Neural cell (in vitro differentiated cells): Measurements from ENCODE around the gene REM2. TPM values are rescaled to one million over a fixed set of nuclear protein-coding genes. Genes with fewer than 3 reads are reported as not detected.
A peak's percentile ranks its signal among the peaks of the same experiment; 100 is the strongest.

Experiments used
- H2AFZ ChIP-seq: fragments of 200-600, 300-800 bp; sonication (generic), shearing (Covaris generic); 2 replicates; pipeline ENCODE4 v1.6.0; 2014; ENCODE audit warnings: low read depth, mild to moderate bottlenecking, antibody characterized with exemption, low read length, moderate library complexity
- H3F3A ChIP-seq: fragments of 200-600 bp; shearing (Covaris generic); 2 replicates; pipeline ENCODE4 v1.6.1; 2016; ENCODE audit warnings: mild to moderate bottlenecking, moderate library complexity, mixed read lengths, antibody characterized with exemption, low read length; ENCODE audit not compliant: insufficient read depth, poor library complexity, severe bottlenecking
- H3K27ac ChIP-seq: fragments of 200-600, 300-800 bp; sonication (generic), shearing (Covaris generic); 2 replicates; pipeline ENCODE4 v1.5.1; 2014; ENCODE audit warnings: mild to moderate bottlenecking, low read length, moderate library complexity
- H3K27me3 ChIP-seq: fragments of 300-800, 200-600 bp; sonication (generic), shearing (Covaris generic); 2 replicates; pipeline ENCODE4 v1.6.0; 2014; ENCODE audit warnings: mild to moderate bottlenecking, low read depth, low read length, moderate library complexity; ENCODE audit not compliant: insufficient read depth
- H3K36me3 ChIP-seq: fragments of 300-800, 200-600 bp; sonication (generic), shearing (Covaris generic); 2 replicates; pipeline ENCODE4 v1.5.1; 2014; ENCODE audit warnings: mild to moderate bottlenecking, antibody characterized with exemption, low read length, moderate library complexity; ENCODE audit not compliant: insufficient read depth
- H3K4me2 ChIP-seq: fragments of 300-800, 200-600 bp; sonication (generic), shearing (Covaris generic); 2 replicates; pipeline ENCODE4 v1.6.0; 2014; ENCODE audit warnings: mild to moderate bottlenecking, low read length
- H3K4me3 ChIP-seq: fragments of 300-800, 200-600 bp; sonication (generic), shearing (Covaris generic); 2 replicates; pipeline ENCODE4 v1.5.1; 2014; ENCODE audit warnings: mild to moderate bottlenecking, low read length, moderate library complexity
- H3K79me2 ChIP-seq: fragments of 200-600 bp; shearing (Covaris generic); replicated peaks from 2 replicates; pipeline ENCODE4 v1.6.0; 2014; ENCODE audit warnings: mild to moderate bottlenecking, low read length, moderate library complexity; ENCODE audit not compliant: insufficient read depth
- H3K9ac ChIP-seq: fragments of 300-800, 200-600 bp; sonication (generic), shearing (Covaris generic); 2 replicates; pipeline ENCODE4 v1.6.1; 2016; ENCODE audit warnings: mild to moderate bottlenecking, low read length, mixed read lengths
- H3K9me2 ChIP-seq: fragments of 200-600 bp; shearing (Covaris generic); 2 replicates; pipeline ENCODE4 v1.6.1; 2016; ENCODE audit warnings: mild to moderate bottlenecking, low read length, mixed read lengths; ENCODE audit not compliant: insufficient read depth
- H3K9me3 ChIP-seq: fragments of 200-600, 300-800 bp; sonication (generic), shearing (Covaris generic); 2 replicates; pipeline ENCODE4 v1.6.1; 2016; ENCODE audit warnings: mild to moderate bottlenecking, mixed run types, low read length, moderate library complexity, mixed read lengths
- H4K20me1 ChIP-seq: fragments of 200-600 bp; shearing (Covaris generic); 2 replicates; pipeline ENCODE4 v1.6.1; 2016; ENCODE audit warnings: mild to moderate bottlenecking, mixed run types; ENCODE audit not compliant: insufficient read depth
- EP300 ChIP-seq: fragments of 450-650 bp; conservative IDR thresholded peaks from 2 replicates; pipeline ENCODE4 v1.6.1; 2014; ENCODE audit warnings: antibody characterized with exemption, mild to moderate bottlenecking, moderate library complexity; ENCODE audit not compliant: poor library complexity, severe bottlenecking
- EZH2 ChIP-seq: fragments of 200-600, 300-800 bp; shearing (Covaris generic), sonication (generic); IDR thresholded peaks from 2 replicates; pipeline ENCODE4 v1.6.1; 2014; ENCODE audit warnings: antibody characterized with exemption, low read length, borderline replicate concordance, mild to moderate bottlenecking; ENCODE audit not compliant: insufficient read depth, poor library complexity, severe bottlenecking
- MXI1 ChIP-seq: fragments of 450-650 bp; conservative IDR thresholded peaks from 2 replicates; pipeline ENCODE4 v1.6.1; 2014; ENCODE audit warnings: antibody characterized with exemption, mild to moderate bottlenecking; ENCODE audit not compliant: poor library complexity, severe bottlenecking
- POLR2AphosphoS5 ChIP-seq: IDR thresholded peaks from 2 replicates; pipeline ENCODE4 v1.6.1; 2012
- RAD21 ChIP-seq: fragments of 450-650 bp; conservative IDR thresholded peaks from 2 replicates; pipeline ENCODE4 v1.6.1; 2014; ENCODE audit warnings: antibody characterized with exemption, mild to moderate bottlenecking, moderate library complexity
- SMC3 ChIP-seq: fragments of 450-650 bp; conservative IDR thresholded peaks from 2 replicates; pipeline ENCODE4 v1.6.1; 2014; ENCODE audit warnings: antibody characterized with exemption, mild to moderate bottlenecking, moderate library complexity; ENCODE audit not compliant: poor library complexity
- TAF1 ChIP-seq: IDR thresholded peaks from 2 replicates; pipeline ENCODE4 v1.6.1; 2012; ENCODE audit warnings: low read depth
- polyA plus RNA-seq: library from polyadenylated mRNA; depleted of rRNA; stranded (reverse); fragments of >200 nt; gene quantifications from 2 replicates; pipeline ENCODE4 v1.2.3, GENCODE V29; 2014
- TF ChIP-seq, protein P1 (sequence below): fragments of 450-650 bp; IDR thresholded peaks from 2 replicates; pipeline ENCODE4 v1.5.1; 2014; ENCODE audit warnings: antibody characterized with exemption, mild to moderate bottlenecking, moderate library complexity; ENCODE audit not compliant: poor library complexity, severe bottlenecking
- TF ChIP-seq, protein P2 (sequence below): IDR thresholded peaks from 2 replicates; pipeline ENCODE4 v1.6.1; 2012; ENCODE audit warnings: borderline replicate concordance

REM2 gene
- polyA plus RNA-seq, 1 donor from 2014 or later = 28.6 TPM

DNA sequence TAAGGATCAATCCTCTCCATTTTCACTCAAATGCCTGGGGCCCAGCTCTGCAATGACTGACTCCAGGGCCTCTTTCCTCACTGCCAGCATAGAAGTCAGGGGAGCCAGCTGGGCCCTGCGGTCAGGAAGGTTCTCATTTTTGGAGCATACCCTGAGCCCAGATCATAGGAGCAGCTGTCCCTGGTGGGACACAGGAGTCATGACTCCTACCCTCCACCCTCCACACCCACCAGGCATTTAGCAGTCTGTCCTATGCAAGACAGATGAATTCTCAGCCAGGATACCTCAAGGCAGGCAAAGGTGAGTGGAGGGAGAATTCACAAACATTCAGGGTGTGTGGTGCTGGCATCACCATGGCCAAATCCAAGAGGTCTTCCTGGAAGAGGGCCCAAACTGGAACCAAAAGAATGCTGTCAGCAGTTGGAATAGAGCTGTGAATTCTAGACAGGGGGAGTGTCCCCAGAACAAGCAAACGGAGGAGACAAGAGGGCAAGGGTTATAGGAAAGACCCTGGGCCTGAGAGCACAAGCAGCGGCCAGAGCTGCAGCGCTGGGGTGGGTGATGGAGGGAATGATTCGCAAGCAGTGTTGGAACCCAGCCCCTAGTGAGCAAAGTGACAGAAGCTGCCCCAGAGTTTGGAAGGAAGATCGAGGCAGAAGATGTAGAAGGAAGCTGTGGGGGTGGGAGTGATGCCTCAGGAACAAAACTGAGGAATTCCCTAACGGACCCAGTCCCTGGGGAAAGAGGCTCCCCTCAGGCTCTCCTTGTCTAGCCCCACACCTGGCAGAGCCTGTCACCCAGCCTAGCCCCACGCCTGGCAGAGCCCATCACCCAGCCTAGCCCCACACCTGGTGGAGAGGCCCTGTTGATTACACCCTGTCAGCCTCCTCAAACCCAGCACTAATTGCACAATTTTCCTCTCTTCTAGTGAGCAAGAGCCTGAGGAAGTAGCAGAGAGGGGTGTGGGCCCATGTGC is 4.5 kb upstream of the REM2 start:
- peaks cover 5% of the 10 kb centered on the region for H3K79me2 ChIP-seq
- peaks cover 4% of the 10 kb centered on the region for H3F3A ChIP-seq
- no peaks in the 10 kb centered on the region for H3K27me3 ChIP-seq
- no peak overlapping the region for H3K27ac ChIP-seq
- no peak overlapping the region for H3K9ac ChIP-seq
- no peaks in the 10 kb centered on the region for H3K9me3 ChIP-seq
- no peaks in the 10 kb centered on the region for H3K9me2 ChIP-seq
- H2AFZ ChIP-seq = no peak overlapping the region
- no peak overlapping the region for H3K4me3 ChIP-seq
- H3K36me3 ChIP-seq = no peaks in the 10 kb centered on the region
- no peak overlapping the region for H3K4me2 ChIP-seq
- TF ChIP-seq, protein P1, sequence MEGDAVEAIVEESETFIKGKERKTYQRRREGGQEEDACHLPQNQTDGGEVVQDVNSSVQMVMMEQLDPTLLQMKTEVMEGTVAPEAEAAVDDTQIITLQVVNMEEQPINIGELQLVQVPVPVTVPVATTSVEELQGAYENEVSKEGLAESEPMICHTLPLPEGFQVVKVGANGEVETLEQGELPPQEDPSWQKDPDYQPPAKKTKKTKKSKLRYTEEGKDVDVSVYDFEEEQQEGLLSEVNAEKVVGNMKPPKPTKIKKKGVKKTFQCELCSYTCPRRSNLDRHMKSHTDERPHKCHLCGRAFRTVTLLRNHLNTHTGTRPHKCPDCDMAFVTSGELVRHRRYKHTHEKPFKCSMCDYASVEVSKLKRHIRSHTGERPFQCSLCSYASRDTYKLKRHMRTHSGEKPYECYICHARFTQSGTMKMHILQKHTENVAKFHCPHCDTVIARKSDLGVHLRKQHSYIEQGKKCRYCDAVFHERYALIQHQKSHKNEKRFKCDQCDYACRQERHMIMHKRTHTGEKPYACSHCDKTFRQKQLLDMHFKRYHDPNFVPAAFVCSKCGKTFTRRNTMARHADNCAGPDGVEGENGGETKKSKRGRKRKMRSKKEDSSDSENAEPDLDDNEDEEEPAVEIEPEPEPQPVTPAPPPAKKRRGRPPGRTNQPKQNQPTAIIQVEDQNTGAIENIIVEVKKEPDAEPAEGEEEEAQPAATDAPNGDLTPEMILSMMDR = no peak
- TF ChIP-seq, protein P2, sequence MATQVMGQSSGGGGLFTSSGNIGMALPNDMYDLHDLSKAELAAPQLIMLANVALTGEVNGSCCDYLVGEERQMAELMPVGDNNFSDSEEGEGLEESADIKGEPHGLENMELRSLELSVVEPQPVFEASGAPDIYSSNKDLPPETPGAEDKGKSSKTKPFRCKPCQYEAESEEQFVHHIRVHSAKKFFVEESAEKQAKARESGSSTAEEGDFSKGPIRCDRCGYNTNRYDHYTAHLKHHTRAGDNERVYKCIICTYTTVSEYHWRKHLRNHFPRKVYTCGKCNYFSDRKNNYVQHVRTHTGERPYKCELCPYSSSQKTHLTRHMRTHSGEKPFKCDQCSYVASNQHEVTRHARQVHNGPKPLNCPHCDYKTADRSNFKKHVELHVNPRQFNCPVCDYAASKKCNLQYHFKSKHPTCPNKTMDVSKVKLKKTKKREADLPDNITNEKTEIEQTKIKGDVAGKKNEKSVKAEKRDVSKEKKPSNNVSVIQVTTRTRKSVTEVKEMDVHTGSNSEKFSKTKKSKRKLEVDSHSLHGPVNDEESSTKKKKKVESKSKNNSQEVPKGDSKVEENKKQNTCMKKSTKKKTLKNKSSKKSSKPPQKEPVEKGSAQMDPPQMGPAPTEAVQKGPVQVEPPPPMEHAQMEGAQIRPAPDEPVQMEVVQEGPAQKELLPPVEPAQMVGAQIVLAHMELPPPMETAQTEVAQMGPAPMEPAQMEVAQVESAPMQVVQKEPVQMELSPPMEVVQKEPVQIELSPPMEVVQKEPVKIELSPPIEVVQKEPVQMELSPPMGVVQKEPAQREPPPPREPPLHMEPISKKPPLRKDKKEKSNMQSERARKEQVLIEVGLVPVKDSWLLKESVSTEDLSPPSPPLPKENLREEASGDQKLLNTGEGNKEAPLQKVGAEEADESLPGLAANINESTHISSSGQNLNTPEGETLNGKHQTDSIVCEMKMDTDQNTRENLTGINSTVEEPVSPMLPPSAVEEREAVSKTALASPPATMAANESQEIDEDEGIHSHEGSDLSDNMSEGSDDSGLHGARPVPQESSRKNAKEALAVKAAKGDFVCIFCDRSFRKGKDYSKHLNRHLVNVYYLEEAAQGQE = no peak
- TF ChIP-seq EZH2 = no peak
- no peak for TF ChIP-seq TAF1
- no peak for TF ChIP-seq MXI1
- TF ChIP-seq EP300 = no peak
- no peak for TF ChIP-seq POLR2AphosphoS5
- no peak for TF ChIP-seq SMC3
- no peak for TF ChIP-seq RAD21
- H4K20me1 ChIP-seq = no peaks in the 10 kb centered on the region

DNA sequence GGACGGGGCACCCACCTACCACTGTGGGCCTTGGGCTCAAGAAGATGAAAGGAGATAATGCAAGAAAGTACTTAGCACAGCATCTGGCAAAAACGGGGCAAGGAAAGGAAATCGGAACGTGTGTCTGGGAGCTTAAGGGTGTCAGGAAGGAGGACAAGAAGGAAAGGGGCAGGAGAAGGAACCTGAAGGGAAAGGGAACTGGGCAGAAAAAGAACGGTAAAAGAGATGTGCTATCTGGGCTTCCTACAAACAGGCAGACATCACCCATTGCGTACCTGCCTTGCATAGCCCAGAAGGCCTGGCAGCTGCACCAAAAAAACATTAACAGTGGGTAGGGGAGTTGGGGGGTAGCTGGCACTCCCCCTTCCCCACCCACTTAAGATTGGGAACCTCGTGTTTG is 958 bp upstream of the REM2 start:
- Histone ChIP-seq H3K4me2 (peak overlapping the region; percentile 54), H3K79me2 (peaks cover 29% of the 10 kb centered on the region), H3K9me2 (no peaks in the 10 kb centered on the region), H3K4me3 (peak overlapping the region; percentile 53), H3K9ac (peak overlapping the region; percentile 100), H3K27ac (peak overlapping the region; percentile 97), H3F3A (peaks cover 8% of the 10 kb centered on the region), H4K20me1 (no peaks in the 10 kb centered on the region), H3K27me3 (no peaks in the 10 kb centered on the region), H3K36me3 (no peaks in the 10 kb centered on the region), H2AFZ (no peak overlapping the region), H3K9me3 (no peaks in the 10 kb centered on the region)
- TF ChIP-seq EP300 = no peak
- TF ChIP-seq POLR2AphosphoS5 = no peak
- TF ChIP-seq SMC3 = no peak
